ENCODE data around the gene PDCD1. TPM values are rescaled to one million over a fixed set of nuclear protein-coding genes. Genes with fewer than 3 reads are reported as not detected.

The PDCD1 gene
- total RNA-seq, 4 donors from 2014 or later = not detected

GRCh38 chr2:241891315-241891987 lies 32.8 kb upstream of the PDCD1 start:
- H3K9me3 ChIP-seq = no peaks in the 10 kb centered on the region
- peak overlapping the region; percentile 79 for H3K27ac ChIP-seq
- no peak for DNase-seq (ENCODE audit: low spot score in 2 of 2)
- H3K36me3 ChIP-seq = no peaks in the 10 kb centered on the region
- H3K27me3 ChIP-seq = no peaks in the 10 kb centered on the region
- WGBS = 59% methylated on average over 11 of the region's 27 CpGs
- no peak overlapping the region for H3K4me3 ChIP-seq
- H3K4me1 ChIP-seq = peaks cover 49% of the 10 kb centered on the region
- TF ChIP-seq EP300 (IDR thresholded peaks at IDR 0.05) (no peak), POLR2AphosphoS5 (IDR thresholded peaks at IDR 0.05) (no peak), CTCF (IDR thresholded peaks at IDR 0.05) (no peak), POLR2A (IDR thresholded peaks at IDR 0.05) (no peak)

- Histone ChIP-seq H3K4me1 (peaks cover 42% of the 10 kb centered on the region), H3K27me3 (no peaks in the 10 kb centered on the region), H3K9me3 (no peaks in the 10 kb centered on the region), H3K4me3 (no peak overlapping the region), H3K27ac (peak overlapping the region; percentile 79), H3K36me3 (no peaks in the 10 kb centered on the region)
- DNase-seq (ENCODE audit: low spot score in 2 of 2) = no peak
- WGBS = 65% methylated on average over 15 of the region's 29 CpGs
- TF ChIP-seq POLR2A (IDR thresholded peaks at IDR 0.05) (no peak), POLR2AphosphoS5 (IDR thresholded peaks at IDR 0.05) (no peak), EP300 (IDR thresholded peaks at IDR 0.05) (no peak), CTCF (IDR thresholded peaks at IDR 0.05) (no peak)
Observed at GRCh38 chr2:241890524-241891235, 32.0 kb upstream of the PDCD1 start.

GRCh38 chr2:241888641-241889040 lies 29.9 kb upstream of the PDCD1 start:
- Histone ChIP-seq H3K9me3 (no peaks in the 10 kb centered on the region), H3K27me3 (no peaks in the 10 kb centered on the region), H3K4me3 (no peak overlapping the region), H3K4me1 (peaks cover 29% of the 10 kb centered on the region), H3K36me3 (no peaks in the 10 kb centered on the region), H3K27ac (no peak overlapping the region)
- DNase-seq (ENCODE audit: low spot score in 2 of 2) = no peak
- 72% methylated on average over 5 of the region's 6 CpGs for WGBS
- no peak for TF ChIP-seq POLR2AphosphoS5 (IDR thresholded peaks at IDR 0.05)
- no peak for TF ChIP-seq EP300 (IDR thresholded peaks at IDR 0.05)
- no peak for TF ChIP-seq POLR2A (IDR thresholded peaks at IDR 0.05)
- no peak for TF ChIP-seq CTCF (IDR thresholded peaks at IDR 0.05)

- Histone ChIP-seq H3K36me3 (no peaks in the 10 kb centered on the region), H3K4me1 (peaks cover 27% of the 10 kb centered on the region), H3K9me3 (no peaks in the 10 kb centered on the region), H3K27ac (no peak overlapping the region), H3K27me3 (no peaks in the 10 kb centered on the region), H3K4me3 (no peak overlapping the region)
- TF ChIP-seq CTCF (IDR thresholded peaks at IDR 0.05) = no peak
- no peak for TF ChIP-seq POLR2AphosphoS5 (IDR thresholded peaks at IDR 0.05)
- no peak for TF ChIP-seq POLR2A (IDR thresholded peaks at IDR 0.05)
- TF ChIP-seq EP300 (IDR thresholded peaks at IDR 0.05) = no peak
- DNase-seq (ENCODE audit: low spot score in 2 of 2) = no peak
- WGBS = 88% methylated on average over 23 of the region's 24 CpGs
Observed at GRCh38 chr2:241887806-241888522, 29.3 kb upstream of the PDCD1 start.

Measured in suprapubic skin (tissue), 4 donors.